GM19025 (cell line): Measurements from ENCODE around the gene GIMD1.
"Not testable (repeated sequence)": the region's sequence is repeated elsewhere in the genome, so short reads cannot be mapped to it uniquely, and the experiment has no call there.

Experiments used
- ATAC-seq: cut with Tn5 transposase; IDR thresholded peaks from one replicate; pipeline ENCODE4 v1.9.1; 2021; ENCODE audit warnings: mild to moderate bottlenecking, low read depth, moderate library complexity; ENCODE audit not compliant: unreplicated experiment

GIMD1 gene

GRCh38 chr4:106353786-106354185 lies 14.8 kb downstream of the GIMD1 start:
- no peak for ATAC-seq

- no peak for ATAC-seq
These were observed 17.6 kb downstream of the GIMD1 start for GRCh38 chr4:106351016-106351415.

GRCh38 chr4:106347167-106347566 lies 21.4 kb downstream of the GIMD1 start:
- ATAC-seq: no peak

- no peak for ATAC-seq
These were observed 24.0 kb downstream of the GIMD1 start for GRCh38 chr4:106344647-106344970.

GRCh38 chr4:106343865-106344646 lies 24.5 kb downstream of the GIMD1 start:
- no peak for ATAC-seq

GRCh38 chr4:106340774-106341173 lies 27.8 kb downstream of the GIMD1 start:
- ATAC-seq: no peak

GRCh38 chr4:106339431-106339830 lies 29.1 kb downstream of the GIMD1 start:
- no peak for ATAC-seq

- no peak for ATAC-seq
These were observed 29.9 kb downstream of the GIMD1 start for GRCh38 chr4:106338671-106339070.

GRCh38 chr4:106337916-106338315 lies 30.7 kb downstream of the GIMD1 start:
- no peak for ATAC-seq

- no peak for ATAC-seq
These were observed 32.0 kb downstream of the GIMD1 start for GRCh38 chr4:106336618-106337017.

GRCh38 chr4:106334741-106335470 lies 33.7 kb downstream of the GIMD1 start:
- no peak for ATAC-seq

GRCh38 chr4:106333186-106333585 lies 35.4 kb downstream of the GIMD1 start:
- ATAC-seq: no peak

GRCh38 chr4:106329041-106329618 lies 39.4 kb downstream of the GIMD1 start:
- ATAC-seq: peak; percentile 86

GRCh38 chr4:106325800-106326199 lies 42.8 kb downstream of the GIMD1 start:
- ATAC-seq: no peak

GRCh38 chr4:106323119-106323518 lies 45.5 kb downstream of the GIMD1 start:
- no peak for ATAC-seq

GRCh38 chr4:106321814-106322213 lies 46.8 kb downstream of the GIMD1 start:
- not testable (repeated sequence) for ATAC-seq

GRCh38 chr4:106321168-106321567 lies 47.4 kb downstream of the GIMD1 start:
- ATAC-seq: not testable (repeated sequence)

- ATAC-seq: no peak
These were observed 48.3 kb downstream of the GIMD1 start for GRCh38 chr4:106320235-106320634.

GRCh38 chr4:106318511-106318910 lies 50.1 kb downstream of the GIMD1 start:
- no peak for ATAC-seq

GRCh38 chr4:106317815-106318214 lies 50.8 kb downstream of the GIMD1 start:
- no peak for ATAC-seq

- no peak for ATAC-seq
These were observed 51.7 kb downstream of the GIMD1 start for GRCh38 chr4:106316773-106317409.
